SH-SY5Y (cell line): ENCODE results near the gene LRP1.

Experiments used
- GATA2 ChIP-seq: IDR thresholded peaks from 2 replicates; pipeline ENCODE4 v1.6.1; 2011; ENCODE audit warnings: mild to moderate bottlenecking, low read depth, low read length
- GATA3 ChIP-seq: IDR thresholded peaks from 2 replicates; pipeline ENCODE4 v1.6.1; 2011; ENCODE audit warnings: low read depth, mild to moderate bottlenecking, low read length, moderate library complexity

Gene LRP1

DNA sequence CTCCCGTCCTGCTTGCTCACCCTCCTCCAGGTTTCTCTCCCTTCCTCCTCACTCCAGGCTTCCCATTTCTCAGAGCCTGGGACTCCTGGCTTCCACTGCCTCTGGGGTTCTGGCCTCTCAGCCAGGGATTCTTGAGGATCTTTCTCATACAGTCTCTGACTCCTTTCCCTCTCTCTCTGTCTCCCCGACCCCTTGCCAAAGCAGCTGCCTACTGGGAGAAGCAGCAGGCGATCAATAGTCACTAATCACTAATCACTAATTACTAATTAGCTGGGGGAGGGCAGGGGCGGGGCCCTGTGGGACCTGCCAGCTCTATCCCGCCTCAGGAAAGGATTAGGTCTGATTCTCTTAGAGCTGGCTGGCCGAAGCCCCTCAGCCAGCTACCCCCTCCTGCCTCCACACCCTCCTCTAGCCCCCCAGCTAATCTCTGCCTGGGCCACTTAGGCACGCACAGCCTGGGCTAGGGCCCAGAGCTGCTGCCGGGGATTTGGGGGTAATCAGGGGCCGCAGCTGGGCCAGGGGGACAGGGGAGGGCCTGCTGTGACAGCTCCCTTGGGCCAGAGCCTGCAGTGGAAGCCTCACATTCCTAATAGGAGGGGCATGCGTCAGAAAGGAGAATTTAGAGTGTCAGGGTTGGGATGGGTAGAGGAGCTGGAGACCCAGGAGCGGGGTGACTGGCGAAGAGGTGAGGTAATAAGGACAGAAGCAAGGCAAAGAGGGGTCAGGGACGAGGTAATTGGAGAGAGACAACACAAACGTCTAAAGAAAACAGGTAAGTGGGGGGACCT is 91.1 kb downstream of the LRP1 start:
- TF ChIP-seq GATA2 (no peak), GATA3 (no peak)

GRCh38 chr12:57219993-57220754 is 91.9 kb downstream of the LRP1 start:
- TF ChIP-seq GATA3 (no peak), GATA2 (no peak)

DNA sequence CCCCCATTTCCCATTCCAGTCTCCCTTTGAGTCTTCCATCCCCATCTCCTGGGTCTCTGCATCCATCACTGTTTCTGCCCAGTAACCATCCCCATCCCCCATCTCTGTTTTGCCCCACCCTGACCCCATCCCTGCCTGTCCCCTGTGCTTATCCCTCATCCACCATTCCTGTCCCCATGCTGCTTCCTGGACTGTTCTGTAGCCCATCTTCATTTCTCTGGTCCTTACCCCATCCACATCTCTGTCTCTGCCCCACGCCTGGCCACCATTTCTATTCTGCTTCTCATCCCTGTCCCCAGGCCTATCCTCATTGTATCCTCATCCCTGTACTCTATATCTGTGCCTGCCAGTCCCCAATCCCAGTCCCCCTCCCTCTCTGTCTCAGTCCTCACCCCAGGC is 92.5 kb downstream of the LRP1 start:
- no peak for TF ChIP-seq GATA2
- no peak for TF ChIP-seq GATA3

DNA sequence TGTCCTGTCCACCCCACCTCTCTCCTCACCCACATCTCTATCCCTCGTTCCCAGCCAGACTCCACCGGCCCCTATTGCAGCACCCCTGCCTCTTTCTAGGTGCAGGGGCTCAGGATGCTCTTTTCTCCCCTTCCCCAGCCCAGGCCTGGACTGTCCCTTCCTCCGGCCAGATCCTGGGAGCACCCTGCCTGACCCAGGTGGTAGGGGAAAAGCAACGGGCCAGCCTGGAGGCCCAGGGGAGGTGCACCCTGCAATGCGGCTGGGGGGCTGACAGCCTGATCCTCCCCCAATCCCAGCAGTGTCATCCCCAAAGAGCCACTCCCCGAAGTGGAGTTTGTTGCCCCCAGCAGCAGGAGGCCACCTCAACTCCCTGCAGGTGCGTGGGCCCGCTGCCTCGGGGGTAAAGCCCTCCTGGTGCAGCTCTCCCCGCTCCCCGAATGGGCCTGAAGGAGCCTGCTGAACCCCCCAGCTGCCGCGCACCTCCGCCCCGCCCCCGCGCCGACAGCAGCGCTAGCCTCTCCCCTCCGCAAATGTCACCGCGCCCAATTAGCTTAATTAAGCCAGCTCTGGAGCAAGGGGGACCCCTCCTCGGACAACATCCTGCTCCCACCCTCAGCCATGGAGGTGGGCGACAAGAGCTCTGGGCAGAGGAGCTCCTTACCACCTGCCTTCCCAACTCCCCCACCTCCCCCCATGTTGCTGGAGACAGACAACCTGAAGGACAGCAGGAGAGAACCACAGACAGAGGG is 93.1 kb downstream of the LRP1 start:
- TF ChIP-seq GATA2 (no peak), GATA3 (no peak)

DNA sequence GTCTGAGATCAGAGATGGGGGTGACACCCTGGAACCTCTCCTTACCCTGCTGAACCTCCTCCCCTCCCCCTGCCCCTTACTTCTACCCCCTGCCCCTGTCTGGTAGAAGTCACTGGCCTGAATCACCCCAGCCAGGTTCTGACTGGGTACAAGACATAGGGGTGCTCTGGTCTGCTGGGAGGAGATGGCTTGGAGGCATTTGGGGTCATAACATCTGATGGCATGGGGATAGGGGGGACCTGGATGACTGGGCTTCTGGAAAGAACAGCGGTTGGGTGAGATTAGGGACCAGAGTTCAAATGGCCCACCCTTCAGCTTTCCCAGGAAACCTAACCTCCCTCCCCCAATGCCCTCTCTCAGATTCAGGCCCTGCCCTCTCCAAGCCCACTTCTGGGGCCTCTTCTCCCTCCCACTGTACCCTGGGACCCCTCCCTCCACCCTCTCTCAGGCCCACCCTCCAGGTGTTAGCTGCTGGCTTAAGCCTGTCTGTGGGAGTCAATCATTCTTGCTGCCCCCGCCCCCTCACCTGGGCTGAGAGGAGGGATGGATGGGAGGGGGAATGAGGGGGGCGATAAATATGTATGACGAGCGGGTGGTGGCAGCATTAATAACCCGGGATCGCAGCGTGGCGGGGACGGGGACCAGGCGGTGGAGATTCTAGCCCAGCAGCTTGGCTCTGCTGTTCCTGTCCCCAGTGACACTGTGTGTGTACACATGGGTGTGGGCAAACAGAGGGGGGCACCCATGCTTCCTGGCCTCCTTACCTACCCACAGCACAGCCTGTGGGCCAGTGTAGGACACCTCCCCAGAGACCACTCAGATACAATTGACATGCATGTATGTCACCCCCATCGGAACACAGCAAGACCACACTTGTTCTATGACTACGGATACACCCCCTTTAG is 94.3 kb downstream of the LRP1 start:
- TF ChIP-seq GATA3 (no peak), GATA2 (no peak)

DNA sequence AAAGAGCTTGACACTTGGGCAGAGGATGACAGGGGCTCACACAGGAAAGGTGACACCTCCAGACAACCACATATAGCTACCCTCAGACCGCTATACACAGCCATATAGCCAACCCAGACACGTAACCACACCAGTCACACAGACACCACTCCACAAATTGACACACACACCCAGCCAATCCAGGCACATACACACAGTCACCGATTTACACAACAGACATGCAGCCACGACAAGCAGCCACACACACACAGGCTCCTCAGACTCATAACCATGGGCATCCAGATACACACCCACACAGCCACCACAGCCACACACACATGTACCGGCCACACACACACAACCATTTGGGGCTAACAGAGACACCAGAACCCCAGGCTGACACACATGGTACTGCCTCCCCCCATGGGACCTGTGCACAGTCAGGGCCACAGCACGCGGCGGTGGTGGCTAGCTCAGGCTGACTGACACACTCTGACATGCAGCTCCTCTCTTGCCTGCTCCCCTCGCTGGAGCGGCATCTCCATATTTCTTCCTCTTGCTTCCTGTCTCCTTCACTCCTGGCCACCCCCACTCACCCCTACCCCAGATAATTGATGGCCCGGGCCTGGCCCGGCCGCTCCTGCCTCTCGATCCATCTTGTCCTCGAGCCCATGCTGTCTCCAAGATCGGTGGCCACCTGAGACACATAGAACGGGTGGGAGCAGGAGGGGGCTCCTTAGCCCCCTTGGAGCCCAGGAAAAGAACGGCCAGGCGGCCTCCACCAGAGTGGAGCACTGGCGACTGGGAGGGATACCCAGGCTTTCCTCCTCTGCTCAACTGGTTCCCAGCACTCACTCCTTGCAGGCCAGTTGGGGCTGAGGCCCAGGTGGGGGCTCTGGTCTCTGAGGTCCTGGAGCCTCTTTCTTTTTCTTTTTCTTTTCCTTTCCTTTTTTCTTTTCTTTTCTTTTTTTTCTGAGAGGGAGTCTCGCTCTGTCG is 95.2 kb downstream of the LRP1 start:
- TF ChIP-seq GATA2: no peak
- no peak for TF ChIP-seq GATA3

- TF ChIP-seq GATA2 (no peak), GATA3 (no peak)
Measured at GRCh38 chr12:57224278-57224972, 96.1 kb downstream of the LRP1 start.

GRCh38 chr12:57224973-57225679 is 96.8 kb downstream of the LRP1 start:
- TF ChIP-seq GATA2: no peak
- TF ChIP-seq GATA3: no peak

GRCh38 chr12:57225680-57226210 is 97.5 kb downstream of the LRP1 start:
- TF ChIP-seq GATA2: no peak
- no peak for TF ChIP-seq GATA3

DNA sequence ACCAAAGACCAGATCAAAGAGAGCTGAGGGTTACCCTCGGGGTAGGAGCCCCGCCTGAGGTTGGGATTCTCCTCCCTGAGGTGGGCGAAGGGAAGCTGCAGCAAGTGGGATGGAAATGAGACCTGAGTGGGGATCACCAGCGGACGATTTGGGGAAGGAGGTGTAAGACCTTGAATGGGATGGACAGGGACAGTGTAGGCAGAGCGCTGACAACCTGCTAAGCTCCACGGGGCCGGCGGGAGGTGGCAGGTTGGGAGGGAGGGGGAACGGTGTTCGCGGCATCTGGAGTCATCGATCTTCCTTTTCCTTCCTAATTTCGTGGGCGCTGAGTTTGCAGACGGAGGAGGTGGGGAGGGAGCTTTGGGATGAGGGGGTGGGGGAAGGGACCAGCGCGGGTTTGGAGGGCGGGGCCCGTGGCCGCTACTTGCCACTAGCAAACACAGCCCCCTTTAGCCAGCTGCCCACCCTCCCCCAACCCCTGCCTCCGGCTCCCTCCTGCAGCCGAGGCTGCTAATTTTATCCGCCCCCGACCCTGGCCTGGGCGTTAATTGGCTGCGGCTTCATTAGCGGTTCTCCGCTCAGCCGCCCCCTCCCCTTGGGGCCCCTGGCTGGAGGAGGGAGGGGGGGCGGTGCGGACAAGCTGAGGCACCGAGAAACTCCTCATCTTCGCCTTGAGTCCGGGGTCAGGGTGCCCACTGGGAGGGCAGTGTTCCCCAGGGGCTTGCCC is 98.5 kb downstream of the LRP1 start:
- TF ChIP-seq GATA3 (no peak), GATA2 (no peak)
